ENCODE data around the gene PTRH1. TPM values are rescaled to one million over a fixed set of nuclear protein-coding genes. Genes with fewer than 3 reads are reported as not detected.

Gene PTRH1
- total RNA-seq, 6 experiments from 2014 or later = 4.8 to 21.2 (median 6.8) TPM

DNA sequence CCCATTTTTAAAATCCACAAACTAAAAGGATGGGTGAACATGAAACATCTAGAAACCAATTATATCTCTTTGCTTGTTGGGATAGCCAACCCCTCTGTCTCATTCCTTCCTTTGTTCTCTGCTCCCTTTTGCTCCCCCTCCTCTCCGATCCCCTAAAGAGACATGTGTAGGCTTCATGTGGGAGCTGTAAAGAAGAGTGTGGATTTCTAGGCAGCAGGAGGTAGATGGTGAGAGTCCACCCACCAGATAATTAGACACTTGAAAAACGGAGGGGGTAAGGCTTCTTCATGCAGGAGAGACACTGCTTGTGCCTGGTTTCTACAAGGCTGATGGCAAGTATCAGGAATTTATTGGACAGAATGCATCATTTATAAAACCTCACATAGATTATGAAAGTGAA is 36.0 kb downstream of the PTRH1 start:
- Histone ChIP-seq H3K36me3 (no peaks in the 10 kb centered on the region), H3K27me3 (no peaks in the 10 kb centered on the region), H3K27ac (no peak overlapping the region), H3K4me3 (no peak overlapping the region), H3K4me1 (no peaks in the 10 kb centered on the region), H3K9me3 (no peaks in the 10 kb centered on the region)
- 54% methylated on average over 2 of the region's 2 CpGs for WGBS (ENCODE audit: insufficient coverage, low coverage, low lambda C conversion rate, missing lambda C conversion rate)
- no peak for DNase-seq
- no peak for ATAC-seq
- intact Hi-C loops (cut with DNase I) = no loop called here
- TF ChIP-seq, protein P1, sequence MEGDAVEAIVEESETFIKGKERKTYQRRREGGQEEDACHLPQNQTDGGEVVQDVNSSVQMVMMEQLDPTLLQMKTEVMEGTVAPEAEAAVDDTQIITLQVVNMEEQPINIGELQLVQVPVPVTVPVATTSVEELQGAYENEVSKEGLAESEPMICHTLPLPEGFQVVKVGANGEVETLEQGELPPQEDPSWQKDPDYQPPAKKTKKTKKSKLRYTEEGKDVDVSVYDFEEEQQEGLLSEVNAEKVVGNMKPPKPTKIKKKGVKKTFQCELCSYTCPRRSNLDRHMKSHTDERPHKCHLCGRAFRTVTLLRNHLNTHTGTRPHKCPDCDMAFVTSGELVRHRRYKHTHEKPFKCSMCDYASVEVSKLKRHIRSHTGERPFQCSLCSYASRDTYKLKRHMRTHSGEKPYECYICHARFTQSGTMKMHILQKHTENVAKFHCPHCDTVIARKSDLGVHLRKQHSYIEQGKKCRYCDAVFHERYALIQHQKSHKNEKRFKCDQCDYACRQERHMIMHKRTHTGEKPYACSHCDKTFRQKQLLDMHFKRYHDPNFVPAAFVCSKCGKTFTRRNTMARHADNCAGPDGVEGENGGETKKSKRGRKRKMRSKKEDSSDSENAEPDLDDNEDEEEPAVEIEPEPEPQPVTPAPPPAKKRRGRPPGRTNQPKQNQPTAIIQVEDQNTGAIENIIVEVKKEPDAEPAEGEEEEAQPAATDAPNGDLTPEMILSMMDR (IDR thresholded peaks at IDR 0.05) = no peak
- no peak for TF ChIP-seq POLR2A (IDR thresholded peaks at IDR 0.05)

GRCh38 chr9:127676638-127677037 is 38.8 kb downstream of the PTRH1 start:
- Histone ChIP-seq H3K27me3 (no peaks in the 10 kb centered on the region), H3K4me1 (no peaks in the 10 kb centered on the region), H3K27ac (no peak overlapping the region), H3K9me3 (no peaks in the 10 kb centered on the region), H3K4me3 (no peak overlapping the region), H3K36me3 (no peaks in the 10 kb centered on the region)
- no peak for DNase-seq
- no peak for TF ChIP-seq POLR2A (IDR thresholded peaks at IDR 0.05)
- TF ChIP-seq, protein P1 (IDR thresholded peaks at IDR 0.05) = no peak
- no peak for ATAC-seq
- WGBS (ENCODE audit: insufficient coverage, low coverage, low lambda C conversion rate, missing lambda C conversion rate) = 50% methylated on average over 2 of the region's 12 CpGs
- intact Hi-C loops (cut with DNase I) = no loop called here

DNA sequence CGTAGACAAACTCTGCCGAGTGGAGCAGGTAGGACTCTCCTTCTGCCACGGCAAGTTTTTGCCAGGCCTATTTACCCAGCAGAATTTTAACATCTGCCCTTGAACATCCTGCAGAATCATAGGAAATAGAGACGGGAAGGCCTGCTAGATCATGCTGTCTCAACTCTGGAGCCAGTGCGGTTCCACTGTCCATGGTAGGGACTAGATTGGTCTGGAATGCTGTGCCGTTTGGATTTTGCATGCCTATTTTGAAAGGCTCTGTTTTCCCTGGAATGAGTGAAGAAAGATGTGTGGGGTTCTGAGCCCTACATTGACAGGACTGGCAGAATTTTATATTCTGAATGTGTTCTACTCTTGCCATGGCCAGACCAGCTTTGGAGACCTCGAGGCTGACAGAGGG is 42.2 kb downstream of the PTRH1 start:
- no peaks in the 10 kb centered on the region for H3K4me1 ChIP-seq
- no peak for DNase-seq

GRCh38 chr9:127667906-127668305 is 47.6 kb downstream of the PTRH1 start:
- Histone ChIP-seq H3K27ac (no peak overlapping the region), H3K27me3 (no peaks in the 10 kb centered on the region), H3K4me1 (no peaks in the 10 kb centered on the region), H3K36me3 (no peaks in the 10 kb centered on the region), H3K9me3 (no peaks in the 10 kb centered on the region), H3K4me3 (no peak overlapping the region)
- TF ChIP-seq, protein P1 (IDR thresholded peaks at IDR 0.05) = no peak
- no peak for TF ChIP-seq POLR2A (IDR thresholded peaks at IDR 0.05)
- intact Hi-C loops (cut with DNase I) = no loop called here
- 95% methylated on average over 11 of the region's 18 CpGs for WGBS (ENCODE audit: insufficient coverage, low coverage, low lambda C conversion rate, missing lambda C conversion rate)
- DNase-seq = no peak
- no peak for ATAC-seq

More for the DNA sequence above, 42.2 kb downstream of the PTRH1 start:
- no peak for ATAC-seq
- WGBS (ENCODE audit: insufficient coverage, low coverage, low lambda C conversion rate, missing lambda C conversion rate) = 68% methylated on average over 4 of the region's 7 CpGs
- no peaks in the 10 kb centered on the region for H3K9me3 ChIP-seq
- H3K4me3 ChIP-seq = no peak overlapping the region
- H3K27me3 ChIP-seq = no peaks in the 10 kb centered on the region
- H3K36me3 ChIP-seq = no peaks in the 10 kb centered on the region
- no peak overlapping the region for H3K27ac ChIP-seq
- intact Hi-C loops (cut with DNase I) = no loop called here
- TF ChIP-seq, protein P1 (IDR thresholded peaks at IDR 0.05) = no peak
- no peak for TF ChIP-seq POLR2A (IDR thresholded peaks at IDR 0.05)
